ENCODE measurements around the gene ADAMTS2. TPM values are rescaled to one million over a fixed set of nuclear protein-coding genes. Genes with fewer than 3 reads are reported as not detected.

Gene ADAMTS2
- total and polyA plus RNA-seq, 5 donors from 2014 or later: 0.03 TPM; not detected in 4

DNA sequence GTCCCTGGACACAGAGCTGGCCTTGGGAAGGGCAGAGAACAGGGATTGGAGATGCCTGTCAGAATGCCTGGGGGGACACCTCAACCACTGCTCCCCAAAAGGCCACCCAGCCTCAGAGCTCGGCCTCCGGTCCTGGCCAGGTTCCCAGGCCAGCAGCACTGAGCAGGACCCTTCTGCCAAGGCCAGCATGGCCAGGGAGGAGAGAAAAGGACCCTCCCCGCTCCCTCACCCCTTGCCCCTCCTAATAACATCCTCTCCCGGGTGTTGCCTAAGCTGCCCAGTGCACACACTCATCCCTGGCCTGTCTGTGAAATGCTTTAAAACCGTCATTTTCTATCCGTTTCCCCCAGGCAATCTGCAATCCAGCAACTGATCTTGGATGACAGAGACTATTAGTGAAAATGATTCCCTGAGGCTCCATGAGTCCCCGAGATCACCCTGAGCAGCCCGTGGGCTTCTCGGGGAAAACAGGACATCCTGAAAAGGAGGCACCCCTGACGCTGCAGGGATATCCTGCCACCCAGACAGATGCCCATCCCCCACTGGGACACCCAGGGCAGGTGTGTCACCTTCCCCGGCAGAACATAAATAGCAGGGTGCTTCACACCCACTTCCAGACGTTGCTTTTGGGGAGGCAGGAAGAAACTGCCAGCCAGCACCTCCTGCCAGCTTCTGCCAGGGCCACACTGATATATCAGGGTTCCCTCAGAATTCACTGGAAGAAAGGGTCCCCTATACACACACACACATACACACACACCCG, 75.3 kb downstream of the ADAMTS2 start:
- no peak for DNase-seq
- H3K27me3 Mint-ChIP-seq: no peaks in the 10 kb centered on the region

DNA sequence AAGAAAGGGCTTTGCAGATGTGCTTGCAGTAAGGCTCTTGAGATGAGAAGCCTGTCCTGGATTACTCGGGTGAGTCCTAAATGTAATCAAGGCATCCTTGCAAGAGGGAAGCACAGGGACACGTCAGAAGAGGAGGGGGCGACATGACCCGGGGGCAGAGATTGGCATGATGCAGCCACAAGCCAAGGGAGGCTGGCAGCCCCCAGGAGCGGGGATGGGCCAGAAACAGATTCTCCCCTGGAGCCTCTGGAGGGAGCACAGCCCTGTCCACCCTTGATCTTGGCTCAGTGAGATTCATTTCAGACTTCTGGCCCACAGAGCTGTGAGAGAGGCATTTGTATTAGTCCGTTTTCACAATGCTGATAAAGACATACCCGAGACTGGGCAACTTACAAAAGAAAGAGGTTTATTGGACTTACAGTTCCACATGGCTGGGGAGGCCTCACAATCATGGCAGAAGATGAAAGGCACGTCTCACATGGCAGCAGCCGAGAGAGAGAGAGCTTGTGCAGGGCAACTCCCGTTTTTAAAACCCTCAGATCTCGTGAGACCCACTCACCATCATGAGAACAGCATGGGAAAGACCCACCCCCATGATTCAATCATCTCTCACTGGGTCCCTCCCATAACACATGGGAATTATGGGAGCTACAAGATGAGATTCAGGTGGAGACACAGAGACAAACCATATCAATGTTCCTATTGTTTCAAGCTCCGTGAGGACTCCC, 76.1 kb downstream of the ADAMTS2 start:
- Histone ChIP-seq H3K27ac (ENCODE audit: insufficient read depth, low read length, poor library complexity, severe bottlenecking) (no peak overlapping the region), H3K9me3 (ENCODE audit: control insufficient read depth in 2 of 2, low read length in 2 of 2) (no peaks in the 10 kb centered on the region), H3K27me3 (ENCODE audit: control insufficient read depth, insufficient read depth, low read length) (no peaks in the 10 kb centered on the region), H3K4me3 (ENCODE audit: low read depth, low read length) (no peak overlapping the region), H3K4me1 (ENCODE audit: control insufficient read depth, insufficient read depth, low read length, poor library complexity, severe bottlenecking) (no peaks in the 10 kb centered on the region), H3K36me3 (ENCODE audit: control insufficient read depth, insufficient read depth, low read length) (no peaks in the 10 kb centered on the region)
- H3K27ac Mint-ChIP-seq: no peak overlapping the region
- H3K9me3 Mint-ChIP-seq: no peaks in the 10 kb centered on the region
- H3K4me1 Mint-ChIP-seq: no peaks in the 10 kb centered on the region
- DNase-seq (no peak), ATAC-seq (ENCODE audit: low read depth in 2 of 2) (no peak)
- no peaks in the 10 kb centered on the region for H3K27me3 Mint-ChIP-seq
- H3K4me3 Mint-ChIP-seq: no peak overlapping the region
- H3K36me3 Mint-ChIP-seq: no peaks in the 10 kb centered on the region

More for the DNA sequence above, 75.3 kb downstream of the ADAMTS2 start:
- no peak for ATAC-seq (ENCODE audit: low read depth in 2 of 2)
- H3K27ac Mint-ChIP-seq: peak overlapping the region in 1 of 3 donors; percentile 69
- H3K9me3 Mint-ChIP-seq: no peaks in the 10 kb centered on the region
- Histone ChIP-seq H3K4me3 (ENCODE audit: low read depth, low read length) (no peak overlapping the region), H3K9me3 (ENCODE audit: control insufficient read depth in 2 of 2, low read length in 2 of 2) (no peaks in the 10 kb centered on the region), H3K36me3 (ENCODE audit: control insufficient read depth, insufficient read depth, low read length) (no peaks in the 10 kb centered on the region), H3K27me3 (ENCODE audit: control insufficient read depth, insufficient read depth, low read length) (no peaks in the 10 kb centered on the region), H3K27ac (ENCODE audit: insufficient read depth, low read length, poor library complexity, severe bottlenecking) (no peak overlapping the region), H3K4me1 (ENCODE audit: control insufficient read depth, insufficient read depth, low read length, poor library complexity, severe bottlenecking) (no peaks in the 10 kb centered on the region)
- H3K4me3 Mint-ChIP-seq: no peak overlapping the region
- H3K4me1 Mint-ChIP-seq: no peaks in the 10 kb centered on the region
- H3K36me3 Mint-ChIP-seq: no peaks in the 10 kb centered on the region

DNA sequence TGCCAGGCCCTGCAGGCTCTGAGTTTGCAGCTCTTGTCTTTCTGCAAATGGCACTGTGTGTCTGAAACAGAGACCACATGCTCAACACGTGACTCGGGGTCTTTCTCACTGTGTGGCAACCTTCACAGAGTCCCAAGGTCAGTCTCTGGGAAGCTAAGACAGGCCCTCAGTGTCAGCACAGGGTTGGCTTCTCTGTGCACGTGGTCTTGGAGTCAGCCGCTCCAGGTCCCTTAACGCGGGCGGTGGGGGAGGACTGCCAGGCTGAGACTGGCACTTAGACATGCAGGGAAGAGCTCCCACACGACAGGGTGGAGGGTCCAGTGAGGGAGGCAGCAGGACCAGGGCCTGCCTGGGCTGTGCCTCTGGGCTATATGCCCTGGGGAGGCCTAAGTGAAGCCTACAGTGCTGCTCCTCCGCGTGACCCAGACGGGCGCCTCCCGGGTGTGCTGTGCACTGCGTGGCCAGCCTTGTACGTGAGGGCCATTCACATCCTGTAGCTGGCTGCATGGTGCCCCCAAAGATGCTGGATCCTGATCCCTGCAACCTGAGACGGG, 76.8 kb downstream of the ADAMTS2 start:
- Mint-ChIP-seq H3K9me3 (no peaks in the 10 kb centered on the region), H3K27ac (no peak overlapping the region), H3K36me3 (no peaks in the 10 kb centered on the region), H3K4me1 (no peaks in the 10 kb centered on the region), H3K27me3 (no peaks in the 10 kb centered on the region), H3K4me3 (no peak overlapping the region)
- H3K4me1 ChIP-seq (ENCODE audit: control insufficient read depth, insufficient read depth, low read length, poor library complexity, severe bottlenecking): no peaks in the 10 kb centered on the region
- no peak overlapping the region for H3K27ac ChIP-seq (ENCODE audit: insufficient read depth, low read length, poor library complexity, severe bottlenecking)
- ATAC-seq (ENCODE audit: low read depth in 2 of 2): no peak
- no peaks in the 10 kb centered on the region for H3K9me3 ChIP-seq (ENCODE audit: control insufficient read depth in 2 of 2, low read length in 2 of 2)
- H3K4me3 ChIP-seq (ENCODE audit: low read depth, low read length): no peak overlapping the region
- H3K36me3 ChIP-seq (ENCODE audit: control insufficient read depth, insufficient read depth, low read length): no peaks in the 10 kb centered on the region
- no peak for DNase-seq
- H3K27me3 ChIP-seq (ENCODE audit: control insufficient read depth, insufficient read depth, low read length): no peaks in the 10 kb centered on the region

DNA sequence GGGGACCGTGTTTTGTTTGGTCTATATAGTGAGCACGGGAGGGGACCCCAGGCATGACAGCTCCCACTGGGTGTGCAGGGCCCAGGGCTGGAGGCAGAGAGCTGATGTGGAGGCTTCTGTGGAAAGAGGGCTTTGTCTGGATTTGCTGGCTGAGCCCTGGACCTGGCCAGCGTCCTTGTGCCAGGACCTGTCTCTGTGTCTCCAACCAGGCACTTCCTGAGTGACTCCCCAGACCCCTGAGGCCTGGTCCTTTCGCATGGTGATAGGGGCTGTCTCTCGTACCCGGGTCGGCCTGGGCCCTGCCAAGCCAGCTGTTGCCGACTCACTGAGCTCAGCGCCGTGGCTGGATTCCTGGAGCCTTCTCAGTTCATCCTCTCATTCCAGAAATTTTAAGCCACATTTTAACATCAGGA, 77.6 kb downstream of the ADAMTS2 start:
- H3K9me3 Mint-ChIP-seq: no peaks in the 10 kb centered on the region
- Histone ChIP-seq H3K27me3 (ENCODE audit: control insufficient read depth, insufficient read depth, low read length) (no peaks in the 10 kb centered on the region), H3K36me3 (ENCODE audit: control insufficient read depth, insufficient read depth, low read length) (no peaks in the 10 kb centered on the region), H3K4me1 (ENCODE audit: control insufficient read depth, insufficient read depth, low read length, poor library complexity, severe bottlenecking) (no peaks in the 10 kb centered on the region), H3K4me3 (ENCODE audit: low read depth, low read length) (no peak overlapping the region), H3K27ac (ENCODE audit: insufficient read depth, low read length, poor library complexity, severe bottlenecking) (no peak overlapping the region), H3K9me3 (ENCODE audit: control insufficient read depth in 2 of 2, low read length in 2 of 2) (no peaks in the 10 kb centered on the region)
- H3K27ac Mint-ChIP-seq: no peak overlapping the region
- DNase-seq: no peak
- H3K36me3 Mint-ChIP-seq: no peaks in the 10 kb centered on the region
- no peaks in the 10 kb centered on the region for H3K4me1 Mint-ChIP-seq
- no peak overlapping the region for H3K4me3 Mint-ChIP-seq
- no peaks in the 10 kb centered on the region for H3K27me3 Mint-ChIP-seq
- ATAC-seq (ENCODE audit: low read depth in 2 of 2): no peak

DNA sequence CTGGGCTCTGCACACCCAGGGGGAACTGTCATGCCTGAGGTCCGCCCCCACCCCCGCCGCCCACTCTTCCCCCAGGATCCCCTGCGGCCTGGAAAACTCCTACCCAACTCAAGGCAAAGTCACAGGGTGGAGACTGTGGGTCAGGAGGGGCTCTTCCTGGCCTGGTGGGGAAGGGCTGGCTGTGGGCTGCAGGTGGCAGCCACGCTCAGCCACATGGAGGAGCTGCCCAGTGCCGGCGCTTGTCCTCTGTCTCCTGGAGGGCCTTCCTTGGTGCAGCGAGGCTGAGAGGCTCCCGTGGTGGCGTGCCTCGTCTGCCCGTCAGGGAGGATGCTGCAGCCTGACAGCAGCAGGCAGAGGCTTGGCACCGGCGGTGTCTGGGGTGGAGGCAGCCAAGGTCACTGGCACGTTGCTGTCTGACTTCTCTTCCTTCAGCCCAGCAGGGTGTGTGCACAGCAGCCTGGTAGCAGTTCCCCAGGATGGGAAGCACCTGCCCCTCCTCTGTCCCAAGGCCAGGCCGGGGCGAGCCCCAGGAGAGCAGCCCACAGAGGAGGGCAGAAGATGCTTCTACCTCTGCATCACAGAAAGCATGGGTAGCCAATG, 78.1 kb downstream of the ADAMTS2 start:
- no peaks in the 10 kb centered on the region for H3K4me1 Mint-ChIP-seq
- H3K4me3 Mint-ChIP-seq: no peak overlapping the region
- H3K27me3 ChIP-seq (ENCODE audit: control insufficient read depth, insufficient read depth, low read length): no peaks in the 10 kb centered on the region
- no peaks in the 10 kb centered on the region for H3K9me3 ChIP-seq (ENCODE audit: control insufficient read depth in 2 of 2, low read length in 2 of 2)
- H3K9me3 Mint-ChIP-seq: no peaks in the 10 kb centered on the region
- DNase-seq (no peak), ATAC-seq (ENCODE audit: low read depth in 2 of 2) (no peak)
- H3K4me1 ChIP-seq (ENCODE audit: control insufficient read depth, insufficient read depth, low read length, poor library complexity, severe bottlenecking): no peaks in the 10 kb centered on the region
- no peak overlapping the region for H3K27ac ChIP-seq (ENCODE audit: insufficient read depth, low read length, poor library complexity, severe bottlenecking)
- H3K27ac Mint-ChIP-seq: peak overlapping the region in 1 of 3 donors; percentile 32
- no peak overlapping the region for H3K4me3 ChIP-seq (ENCODE audit: low read depth, low read length)
- no peaks in the 10 kb centered on the region for H3K36me3 ChIP-seq (ENCODE audit: control insufficient read depth, insufficient read depth, low read length)
- H3K27me3 Mint-ChIP-seq: peaks cover 5% of the 10 kb centered on the region
- no peaks in the 10 kb centered on the region for H3K36me3 Mint-ChIP-seq

DNA sequence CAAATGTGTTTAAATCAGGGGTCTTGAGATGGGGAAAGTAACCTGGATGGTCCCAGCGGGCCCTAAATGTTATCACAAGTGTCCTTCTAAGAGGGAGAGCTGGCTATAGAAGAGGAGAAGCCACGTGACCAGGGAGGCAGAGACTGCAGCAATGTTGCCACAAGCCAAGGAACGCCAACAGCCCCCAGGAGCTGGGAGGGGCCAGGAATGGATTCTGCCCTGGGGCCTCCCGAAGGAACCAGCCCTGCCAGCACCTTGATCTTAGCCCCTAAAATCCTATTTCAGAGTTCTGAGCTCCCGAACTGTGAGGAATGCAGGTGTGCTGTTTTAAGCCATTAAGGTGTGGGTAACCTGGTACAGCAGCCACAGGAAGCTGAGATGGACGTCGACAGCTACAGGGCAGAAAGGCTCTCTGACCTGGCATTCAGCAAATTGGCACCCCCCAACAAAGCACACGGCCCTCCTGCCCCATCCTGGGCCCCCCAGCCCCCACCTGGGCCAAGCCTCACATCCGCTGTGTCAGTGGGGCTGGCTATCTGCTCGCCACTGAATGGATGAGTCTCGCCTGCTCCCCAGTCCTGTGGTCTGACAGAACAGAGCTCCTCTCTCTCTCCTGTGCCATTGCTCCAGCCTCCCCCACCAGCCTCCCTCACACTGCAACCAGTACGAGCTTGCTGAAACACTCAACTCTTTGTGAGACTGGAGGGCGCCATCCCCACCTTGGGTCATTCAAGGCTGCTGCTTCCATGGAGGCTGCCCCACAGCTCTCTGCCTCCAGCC, 78.8 kb downstream of the ADAMTS2 start:
- Mint-ChIP-seq H3K4me1 (no peaks in the 10 kb centered on the region), H3K27ac (no peak overlapping the region), H3K4me3 (no peak overlapping the region), H3K9me3 (no peaks in the 10 kb centered on the region), H3K36me3 (no peaks in the 10 kb centered on the region), H3K27me3 (peaks cover 6% of the 10 kb centered on the region)
- no peak for ATAC-seq (ENCODE audit: low read depth in 2 of 2)
- H3K36me3 ChIP-seq (ENCODE audit: control insufficient read depth, insufficient read depth, low read length): no peaks in the 10 kb centered on the region
- no peaks in the 10 kb centered on the region for H3K4me1 ChIP-seq (ENCODE audit: control insufficient read depth, insufficient read depth, low read length, poor library complexity, severe bottlenecking)
- H3K9me3 ChIP-seq (ENCODE audit: control insufficient read depth in 2 of 2, low read length in 2 of 2): no peaks in the 10 kb centered on the region
- no peak overlapping the region for H3K27ac ChIP-seq (ENCODE audit: insufficient read depth, low read length, poor library complexity, severe bottlenecking)
- no peak for DNase-seq
- no peaks in the 10 kb centered on the region for H3K27me3 ChIP-seq (ENCODE audit: control insufficient read depth, insufficient read depth, low read length)
- no peak overlapping the region for H3K4me3 ChIP-seq (ENCODE audit: low read depth, low read length)

DNA sequence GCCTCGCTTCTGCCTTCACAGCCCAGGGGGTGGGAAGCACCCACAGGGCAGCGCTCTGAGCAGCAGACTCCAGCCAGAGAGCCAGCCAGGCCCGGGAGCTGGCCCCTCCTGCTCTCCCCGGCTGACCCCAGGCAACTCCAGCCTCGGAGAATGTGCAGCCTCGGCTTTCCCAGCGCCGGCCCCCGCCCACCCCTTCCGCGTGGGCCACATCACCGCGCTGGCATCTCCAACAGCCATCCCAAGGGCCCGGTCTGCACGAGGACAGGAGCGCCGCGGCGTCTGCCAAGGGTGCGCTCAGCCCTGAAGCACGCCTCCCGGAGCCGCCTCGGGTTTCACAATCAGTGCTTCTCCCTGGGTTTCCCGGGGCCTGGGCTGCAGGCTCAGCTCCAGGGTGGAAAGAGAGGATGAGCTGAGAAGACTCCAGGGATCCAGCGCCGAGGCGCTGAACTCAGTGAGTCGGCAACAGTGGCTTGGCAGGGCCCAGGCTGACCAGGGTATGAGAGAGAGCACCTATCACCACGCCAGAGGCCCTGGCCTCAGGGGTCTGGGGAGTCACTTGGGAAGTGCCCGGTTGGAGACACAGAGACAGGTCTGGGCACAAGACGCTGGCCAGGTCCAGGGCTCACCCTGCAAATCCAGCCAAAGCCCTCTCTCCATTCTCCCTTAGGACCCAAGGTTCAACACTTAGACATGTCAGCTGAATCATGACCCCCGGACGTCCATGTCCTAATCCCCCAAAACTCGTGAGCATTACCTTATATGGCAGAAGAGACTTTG, 79.6 kb downstream of the ADAMTS2 start:
- Histone ChIP-seq H3K4me1 (ENCODE audit: control insufficient read depth, insufficient read depth, low read length, poor library complexity, severe bottlenecking) (no peaks in the 10 kb centered on the region), H3K9me3 (ENCODE audit: control insufficient read depth in 2 of 2, low read length in 2 of 2) (no peaks in the 10 kb centered on the region), H3K4me3 (ENCODE audit: low read depth, low read length) (no peak overlapping the region), H3K36me3 (ENCODE audit: control insufficient read depth, insufficient read depth, low read length) (no peaks in the 10 kb centered on the region), H3K27me3 (ENCODE audit: control insufficient read depth, insufficient read depth, low read length) (no peaks in the 10 kb centered on the region), H3K27ac (ENCODE audit: insufficient read depth, low read length, poor library complexity, severe bottlenecking) (no peak overlapping the region)
- Mint-ChIP-seq H3K4me1 (no peaks in the 10 kb centered on the region), H3K36me3 (no peaks in the 10 kb centered on the region), H3K4me3 (no peak overlapping the region), H3K27me3 (peaks cover 6% of the 10 kb centered on the region), H3K27ac (no peak overlapping the region), H3K9me3 (no peaks in the 10 kb centered on the region)
- ATAC-seq (ENCODE audit: low read depth in 2 of 2) (no peak), DNase-seq (no peak)

All from CD4-positive, CD25-positive, alpha-beta regulatory T cell (primary cell).